GM23338 (cell line): Measurements from ENCODE around the gene ALG1L2. TPM values are rescaled to one million over a fixed set of nuclear protein-coding genes. Genes with fewer than 3 reads are reported as not detected.
"Not testable (repeated sequence)": the region's sequence is repeated elsewhere in the genome, so short reads cannot be mapped to it uniquely, and the experiment has no call there.

Source experiments
- ATAC-seq: fragments of 200-7000 bp; cut with Tn5 transposase; 3 replicates; pipeline ENCODE4 v1.9.1; 2020
- DNase-seq: peaks from one replicate; pipeline ENCODE4 v3.0.0-alpha.2; 2015; ENCODE audit warnings: low spot score
- H2AFZ ChIP-seq: fragments of 200-600 bp; sonication (generic); 2 replicates; pipeline ENCODE4 v1.8.0; 2016; ENCODE audit warnings: antibody characterized with exemption, mild to moderate bottlenecking, moderate library complexity
- H3F3A ChIP-seq: fragments of 200-600 bp; sonication (generic); replicated peaks from 2 replicates; pipeline ENCODE4 v1.8.0; 2017; ENCODE audit warnings: antibody characterized with exemption, mixed run types, low read depth
- H3K27ac ChIP-seq: fragments of 200-600 bp; sonication (generic); 2 replicates; pipeline ENCODE4 v1.6.1; 2016; ENCODE audit warnings: low read depth
- H3K27me3 ChIP-seq: fragments of 200-600 bp; sonication (generic); 2 replicates; pipeline ENCODE4 v1.8.0; 2016; ENCODE audit warnings: mild to moderate bottlenecking, mixed run types, moderate library complexity; ENCODE audit not compliant: insufficient read depth
- H3K36me3 ChIP-seq: fragments of 200-600 bp; sonication (generic); 2 replicates; pipeline ENCODE4 v1.8.0; 2016; ENCODE audit warnings: mild to moderate bottlenecking; ENCODE audit not compliant: insufficient read depth
- H3K4me1 ChIP-seq: fragments of 200-600 bp; sonication (generic); 2 replicates; pipeline ENCODE4 v1.8.0; 2016; ENCODE audit warnings: mild to moderate bottlenecking, moderate library complexity; ENCODE audit not compliant: insufficient read depth
- H3K4me2 ChIP-seq: fragments of 200-600 bp; sonication (generic); 2 replicates; pipeline ENCODE4 v1.7.1; 2017; ENCODE audit warnings: mixed run types
- H3K4me3 ChIP-seq: fragments of 200-600 bp; sonication (generic); 2 replicates; pipeline ENCODE4 v1.6.1; 2016; ENCODE audit warnings: mixed run types
- H3K79me2 ChIP-seq: fragments of 200-600 bp; sonication (generic); replicated peaks from 2 replicates; pipeline ENCODE4 v1.8.0; 2017; ENCODE audit warnings: mild to moderate bottlenecking; ENCODE audit not compliant: insufficient read depth
- H3K9me2 ChIP-seq: fragments of 200-600 bp; sonication (generic); 2 replicates; pipeline ENCODE4 v1.8.0; 2017; ENCODE audit not compliant: insufficient read depth
- H4K20me1 ChIP-seq: fragments of 200-600 bp; sonication (generic); replicated peaks from 2 replicates; pipeline ENCODE4 v1.8.0; 2017; ENCODE audit warnings: mild to moderate bottlenecking; ENCODE audit not compliant: insufficient read depth
- H3K27ac Mint-ChIP-seq: 2 replicates; pipeline ENCODE4 v1.8.0; 2020; ENCODE audit warnings: inconsistent platforms, mild to moderate bottlenecking, moderate library complexity, mixed read lengths
- H3K27me3 Mint-ChIP-seq: 3 replicates; pipeline ENCODE4 v1.8.0; 2022; ENCODE audit warnings: low read depth, mild to moderate bottlenecking, moderate library complexity, mixed read lengths, inconsistent platforms; ENCODE audit not compliant: insufficient read depth, poor library complexity
- H3K36me3 Mint-ChIP-seq: 3 replicates; pipeline ENCODE4 v1.8.0; 2021; ENCODE audit warnings: low read depth, mild to moderate bottlenecking, inconsistent platforms, moderate library complexity, mixed read lengths
- H3K4me1 Mint-ChIP-seq: 3 replicates; pipeline ENCODE4 v1.8.0; 2020; ENCODE audit warnings: mild to moderate bottlenecking, inconsistent platforms, mixed read lengths
- H3K4me3 Mint-ChIP-seq: 3 replicates; pipeline ENCODE4 v1.8.0; 2021; ENCODE audit warnings: moderate library complexity, mild to moderate bottlenecking, inconsistent platforms, mixed read lengths
- H3K9me3 Mint-ChIP-seq: 3 replicates; pipeline ENCODE4 v1.8.0; 2020; ENCODE audit warnings: moderate library complexity, mild to moderate bottlenecking, inconsistent platforms, mixed read lengths
- CREB1 ChIP-seq: fragments of 250-450 bp; sonication (Bioruptor Pico); IDR thresholded peaks from 2 replicates; pipeline ENCODE4 v1.5.0; 2020; ENCODE audit warnings: low read depth, mild to moderate bottlenecking, moderate library complexity
- EZH2 ChIP-seq: fragments of 200-600 bp; sonication (generic); IDR thresholded peaks from one replicate; pipeline ENCODE4 v1.8.0; 2017; ENCODE audit warnings: antibody characterized with exemption, mild to moderate bottlenecking, low read depth; ENCODE audit not compliant: unreplicated experiment
- EZH2phosphoT487 ChIP-seq: fragments of 200-600 bp; sonication (generic); IDR thresholded peaks from one replicate; pipeline ENCODE4 v1.8.1; 2018; ENCODE audit warnings: antibody characterized with exemption; ENCODE audit not compliant: unreplicated experiment
- POLR2AphosphoS5 ChIP-seq: IDR thresholded peaks from 2 replicates; pipeline ENCODE4 v1.6.1; 2016; ENCODE audit warnings: antibody characterized with exemption, low read depth
- ZNF114 ChIP-seq: fragments of 250-450 bp; sonication (Bioruptor Pico); IDR thresholded peaks from 2 replicates; pipeline ENCODE4 v1.5.0; 2020; ENCODE audit warnings: mild to moderate bottlenecking, moderate library complexity
- ZNF331 ChIP-seq: fragments of 250-450 bp; sonication (Bioruptor Pico); IDR thresholded peaks from 2 replicates; pipeline ENCODE4 v1.5.0; 2020; ENCODE audit warnings: low read depth, mild to moderate bottlenecking, moderate library complexity
- polyA plus RNA-seq: library from polyadenylated mRNA; unstranded; fragments of >200 nt; fragmentation: Nextera tagmentation; extraction: Ambion mirVana; gene quantifications from 2 replicates; pipeline ENCODE4 v1.2.1, GENCODE V29; 2016
- total RNA-seq: library from RNA; depleted of rRNA; stranded (reverse); fragments of >200 nt; shearing (Covaris generic); gene quantifications from 2 replicates; pipeline ENCODE4 v1.2.3, GENCODE V29; 2014

The ALG1L2 gene
- total and polyA plus RNA-seq, 2 experiments from 2014 or later = 0.87 TPM; not detected in 1

DNA sequence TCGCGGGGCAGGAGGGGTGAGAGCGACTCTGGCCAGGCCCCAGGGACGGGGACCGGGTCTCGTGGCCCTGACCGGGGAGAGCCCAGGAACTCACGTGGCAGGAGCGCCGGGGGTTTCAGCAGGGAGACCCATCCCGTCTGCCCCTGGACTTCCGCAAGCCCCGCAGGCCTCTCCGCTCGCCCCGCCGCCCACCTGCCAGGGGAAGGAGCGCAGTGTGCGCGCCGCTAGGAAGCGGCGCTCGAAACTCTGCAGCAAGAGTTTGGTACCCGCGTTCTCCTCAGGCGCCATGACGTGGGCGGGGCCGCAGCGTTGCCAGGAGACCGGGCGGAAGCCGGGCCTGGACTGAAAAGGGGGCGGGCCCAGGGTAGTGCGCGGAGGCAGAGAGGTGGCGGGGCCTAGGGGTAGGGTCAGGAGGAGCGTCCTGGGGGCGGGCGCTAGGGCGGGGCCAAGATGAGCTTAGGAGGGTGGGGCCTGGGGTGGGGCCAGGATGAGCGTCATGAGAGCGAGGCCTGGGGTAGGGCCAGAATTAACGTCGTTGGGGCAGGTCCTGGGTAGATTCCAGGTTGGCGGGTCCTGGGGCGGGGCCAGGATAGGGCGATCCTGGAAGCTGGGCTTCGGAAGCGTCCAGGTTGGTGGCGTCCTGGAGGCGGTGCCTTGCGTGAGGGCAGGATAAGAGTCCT lies 29.7 kb downstream of the ALG1L2 start:
- no peaks in the 10 kb centered on the region for H3K27me3 ChIP-seq
- Mint-ChIP-seq H3K27ac (peak overlapping the region; percentile 98), H3K9me3 (no peaks in the 10 kb centered on the region), H3K27me3 (peaks cover 2% of the 10 kb centered on the region), H3K4me1 (peaks cover 14% of the 10 kb centered on the region), H3K36me3 (peaks cover 13% of the 10 kb centered on the region), H3K4me3 (peak overlapping the region; percentile 96)
- no peak overlapping the region for H2AFZ ChIP-seq
- H3K27ac ChIP-seq = no peak overlapping the region
- ATAC-seq (peak; percentile 100), DNase-seq (peak; percentile 99)
- H3K36me3 ChIP-seq = no peaks in the 10 kb centered on the region
- peaks cover 5% of the 10 kb centered on the region for H4K20me1 ChIP-seq
- peaks cover 7% of the 10 kb centered on the region; the same call in 1 of the 2 replicates for H3K4me1 ChIP-seq
- H3K9me2 ChIP-seq = no peaks in the 10 kb centered on the region
- H3K79me2 ChIP-seq = peaks cover 10% of the 10 kb centered on the region
- H3F3A ChIP-seq = peaks cover 3% of the 10 kb centered on the region; the same call in 1 of the 2 replicates
- peak overlapping the region; percentile 83 for H3K4me3 ChIP-seq
- H3K4me2 ChIP-seq = peak overlapping the region; percentile 81
- peak; percentile 75 for TF ChIP-seq POLR2AphosphoS5
- no peak for TF ChIP-seq ZNF331 (CRISPR knock-in tag)
- TF ChIP-seq ZNF114 (CRISPR knock-in tag) = no peak
- TF ChIP-seq EZH2 = no peak
- peak; percentile 39; the same call in 1 of the 2 replicates for TF ChIP-seq CREB1 (CRISPR knock-in tag)
- TF ChIP-seq EZH2phosphoT487 = no peak

DNA sequence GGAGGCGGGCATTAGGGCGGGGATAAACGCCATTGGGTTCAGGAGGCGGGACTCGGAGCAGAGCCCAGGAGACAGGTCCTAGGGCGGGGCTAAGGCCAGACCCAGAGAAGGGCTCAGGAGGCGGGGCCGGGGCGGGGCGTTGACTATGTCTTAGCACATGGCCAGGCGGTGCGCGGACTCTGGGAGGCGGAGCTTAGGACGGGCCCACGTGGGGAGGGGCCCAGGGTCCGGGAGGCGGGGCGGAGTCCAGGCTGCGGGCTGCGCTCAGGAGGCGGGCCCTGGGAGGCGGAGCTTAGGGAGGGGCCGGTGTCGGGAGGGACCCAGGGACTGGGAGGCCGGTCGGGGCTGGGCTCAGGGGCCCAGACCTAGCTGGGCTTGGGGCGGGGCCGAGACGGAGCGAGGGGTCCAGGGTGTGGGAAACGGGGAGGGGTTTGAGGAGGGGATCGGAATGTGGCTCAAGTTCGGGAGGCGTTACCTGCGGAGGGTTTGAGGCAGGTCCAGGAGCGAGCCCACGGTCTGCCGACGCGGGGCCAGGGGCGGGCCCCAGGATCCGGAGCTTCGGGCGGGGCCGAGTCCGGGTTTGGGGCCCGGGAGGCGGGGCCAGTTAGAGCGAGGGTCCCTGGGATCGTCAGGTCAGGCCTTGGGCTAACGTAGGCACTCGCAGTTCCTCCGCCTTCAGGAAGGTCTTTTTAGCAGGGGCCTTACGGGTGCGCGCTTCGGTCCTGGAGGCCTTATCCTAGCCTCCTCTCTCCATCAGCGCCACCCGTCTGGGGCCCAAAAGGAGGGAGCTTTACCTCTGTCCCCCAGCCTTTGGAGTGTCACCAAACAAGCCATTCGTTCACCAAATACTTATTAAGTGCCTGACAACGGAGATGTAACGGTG lies 30.5 kb downstream of the ALG1L2 start:
- Histone ChIP-seq H3K4me3 (peak overlapping the region; percentile 100), H3K27ac (peak overlapping the region; percentile 93), H3K4me2 (peak overlapping the region; percentile 99), H2AFZ (peak overlapping the region; percentile 96)
- H3K4me3 Mint-ChIP-seq = peak overlapping the region; percentile 97
- peaks cover 13% of the 10 kb centered on the region for H3K36me3 Mint-ChIP-seq
- peaks cover 14% of the 10 kb centered on the region for H3K4me1 Mint-ChIP-seq
- H3K27me3 ChIP-seq, H3K9me3 Mint-ChIP-seq, H3K36me3 ChIP-seq, H3K4me1 ChIP-seq, H3F3A ChIP-seq, H3K79me2 ChIP-seq, H3K9me2 ChIP-seq, H4K20me1 ChIP-seq, H3K27me3 Mint-ChIP-seq, ATAC-seq: not testable (repeated sequence)
- peak overlapping the region; percentile 98 for H3K27ac Mint-ChIP-seq
- peak; percentile 86 for DNase-seq
- TF ChIP-seq POLR2AphosphoS5 (peak; percentile 77), CREB1 (CRISPR knock-in tag) (peak; percentile 56)

DNA sequence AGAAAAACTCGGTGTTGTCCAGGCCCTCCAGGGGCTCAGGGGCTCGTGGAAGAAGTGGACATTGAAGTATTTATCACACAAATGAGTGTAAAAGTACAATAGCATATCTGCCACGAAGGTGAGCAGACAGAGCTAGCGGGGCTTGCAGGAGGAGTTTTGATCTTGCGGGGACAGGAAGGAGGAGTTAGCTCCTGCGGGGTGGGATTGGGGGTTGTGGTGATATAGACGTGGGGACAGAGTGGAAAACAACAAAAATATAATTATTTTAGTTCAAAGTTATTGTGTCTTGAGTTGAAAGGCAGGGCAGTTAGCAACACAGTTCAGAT lies 31.1 kb downstream of the ALG1L2 start:
- not testable (repeated sequence) for H3K79me2 ChIP-seq, H3K9me3 Mint-ChIP-seq, H3K27me3 ChIP-seq, H3F3A ChIP-seq, H3K9me2 ChIP-seq, H3K27me3 Mint-ChIP-seq, H3K36me3 ChIP-seq, H3K36me3 Mint-ChIP-seq, H4K20me1 ChIP-seq, ATAC-seq, DNase-seq, H3K4me1 ChIP-seq
- Mint-ChIP-seq H3K4me3 (peak overlapping the region; percentile 97), H3K27ac (peak overlapping the region; percentile 92), H3K4me1 (peaks cover 14% of the 10 kb centered on the region)
- H3K4me3 ChIP-seq = peak overlapping the region; percentile 100
- H3K27ac ChIP-seq = peak overlapping the region; percentile 93
- H2AFZ ChIP-seq = peak overlapping the region; percentile 96
- H3K4me2 ChIP-seq = peak overlapping the region; percentile 99

DNA sequence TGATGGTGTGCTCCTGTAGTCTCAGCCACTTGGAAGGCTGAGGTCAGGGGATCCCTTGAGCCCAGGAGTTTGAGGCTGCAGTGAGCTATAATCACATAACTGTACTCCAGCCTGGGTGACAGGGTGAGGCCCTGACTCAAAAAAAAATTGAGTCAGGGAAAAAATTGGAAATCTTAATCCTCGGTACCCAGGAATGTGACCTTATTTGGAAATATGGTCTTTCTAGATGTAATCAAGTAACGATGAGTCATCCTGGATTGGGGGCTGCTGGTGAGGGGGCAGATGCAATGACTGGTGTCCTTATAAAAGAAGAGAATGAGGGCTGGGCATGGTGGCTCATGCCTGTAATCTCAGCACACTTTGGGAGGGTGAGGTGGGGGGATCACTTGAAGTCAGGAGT lies 33.8 kb downstream of the ALG1L2 start:
- H3K27me3 Mint-ChIP-seq = not testable (repeated sequence)

More for the DNA sequence above, 33.8 kb downstream of the ALG1L2 start:
- H2AFZ ChIP-seq, H3K79me2 ChIP-seq, H3K9me2 ChIP-seq, H3F3A ChIP-seq, H3K4me3 Mint-ChIP-seq, H3K4me1 Mint-ChIP-seq, H4K20me1 ChIP-seq, H3K4me2 ChIP-seq, H3K9me3 Mint-ChIP-seq, H3K27ac ChIP-seq, ATAC-seq, H3K36me3 ChIP-seq, H3K27me3 ChIP-seq, H3K4me1 ChIP-seq, H3K36me3 Mint-ChIP-seq, H3K4me3 ChIP-seq, DNase-seq, H3K27ac Mint-ChIP-seq: not testable (repeated sequence)
